HG03457 (cell line): ENCODE results near the gene TGFB3.

Experiments used
- ATAC-seq: cut with Tn5 transposase; IDR thresholded peaks from one replicate; pipeline ENCODE4 v1.9.1; 2021; ENCODE audit warnings: moderate number of reproducible peaks; ENCODE audit not compliant: unreplicated experiment

TGFB3 gene

DNA sequence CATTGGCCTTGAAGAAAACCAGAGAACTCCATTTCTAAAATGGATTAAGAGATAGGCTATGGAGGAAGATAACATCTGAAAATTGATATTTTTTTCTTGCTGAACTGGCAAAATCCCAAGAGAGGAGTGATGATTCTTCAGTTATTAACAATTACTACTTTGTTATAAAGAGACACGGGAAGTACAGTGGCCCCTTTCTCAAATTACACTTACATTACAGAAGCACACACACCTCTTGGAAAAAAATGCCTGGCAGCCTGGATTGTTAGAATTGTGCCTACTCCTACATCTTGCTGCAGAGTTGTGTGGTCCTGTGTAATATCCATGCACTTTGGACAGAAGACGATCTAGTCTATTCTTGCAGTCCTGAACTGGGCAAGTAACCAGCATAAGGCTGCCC lies 71.7 kb downstream of the TGFB3 start:
- no peak for ATAC-seq

DNA sequence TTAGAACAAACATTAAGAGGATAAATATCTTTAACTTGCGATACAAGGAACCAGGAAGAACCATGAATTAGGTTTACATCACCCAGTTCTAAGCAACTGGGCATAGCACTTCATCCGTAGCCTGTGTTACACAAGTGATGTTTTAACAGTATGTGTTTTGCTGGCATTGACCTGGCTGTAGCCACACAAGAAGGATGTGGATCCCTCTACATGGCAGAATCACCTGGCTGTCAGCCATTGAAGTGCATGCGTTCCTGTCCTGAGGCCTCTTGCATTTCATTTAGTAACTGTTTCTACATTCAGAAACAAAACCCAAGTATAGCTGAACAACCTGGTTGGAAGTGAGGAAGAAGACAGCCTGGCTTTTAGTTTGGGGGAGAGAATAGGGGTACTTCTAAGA lies 72.2 kb downstream of the TGFB3 start:
- no peak for ATAC-seq
